ENCODE measurements around the gene GLUD2.
"Not testable (repeated sequence)": the region's sequence is repeated elsewhere in the genome, so short reads cannot be mapped to it uniquely, and the experiment has no call there.

GLUD2 gene

DNA sequence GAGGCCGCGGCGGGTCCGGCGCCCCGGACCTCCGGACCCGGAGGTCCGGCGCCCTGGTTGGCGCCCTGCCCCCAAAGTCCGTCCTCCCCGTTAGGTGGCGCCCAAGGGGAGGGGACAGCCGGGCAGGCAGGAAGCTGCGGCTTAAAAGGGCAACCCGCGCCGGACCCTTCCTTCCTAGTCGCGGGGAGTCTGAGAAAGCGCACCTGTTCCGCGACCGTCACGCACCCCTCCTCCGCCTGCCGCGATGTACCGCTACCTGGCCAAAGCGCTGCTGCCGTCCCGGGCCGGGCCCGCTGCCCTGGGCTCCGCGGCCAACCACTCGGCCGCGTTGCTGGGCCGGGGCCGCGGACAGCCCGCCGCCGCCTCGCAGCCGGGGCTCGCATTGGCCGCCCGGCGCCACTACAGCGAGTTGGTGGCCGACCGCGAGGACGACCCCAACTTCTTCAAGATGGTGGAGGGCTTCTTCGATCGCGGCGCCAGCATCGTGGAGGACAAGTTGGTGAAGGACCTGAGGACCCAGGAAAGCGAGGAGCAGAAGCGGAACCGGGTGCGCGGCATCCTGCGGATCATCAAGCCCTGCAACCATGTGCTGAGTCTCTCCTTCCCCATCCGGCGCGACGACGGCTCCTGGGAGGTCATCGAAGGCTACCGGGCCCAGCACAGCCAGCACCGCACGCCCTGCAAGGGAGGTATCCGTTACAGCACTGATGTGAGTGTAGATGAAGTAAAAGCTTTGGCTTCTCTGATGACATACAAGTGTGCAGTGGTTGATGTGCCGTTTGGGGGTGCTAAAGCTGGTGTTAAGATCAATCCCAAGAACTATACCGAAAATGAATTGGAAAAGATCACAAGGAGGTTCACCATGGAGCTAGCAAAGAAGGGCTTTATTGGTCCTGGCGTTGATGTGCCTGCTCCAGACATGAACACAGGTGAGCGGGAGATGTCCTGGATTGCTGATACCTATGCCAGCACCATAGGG lies at the start of gene GLUD2:
GLUD2 (plus strand) TSS at position 170 of the 979 bp plus-strand sequence; CDS start at position 245, 75 bp downstream.
- peak; percentile 4 for DNase-seq

DNA sequence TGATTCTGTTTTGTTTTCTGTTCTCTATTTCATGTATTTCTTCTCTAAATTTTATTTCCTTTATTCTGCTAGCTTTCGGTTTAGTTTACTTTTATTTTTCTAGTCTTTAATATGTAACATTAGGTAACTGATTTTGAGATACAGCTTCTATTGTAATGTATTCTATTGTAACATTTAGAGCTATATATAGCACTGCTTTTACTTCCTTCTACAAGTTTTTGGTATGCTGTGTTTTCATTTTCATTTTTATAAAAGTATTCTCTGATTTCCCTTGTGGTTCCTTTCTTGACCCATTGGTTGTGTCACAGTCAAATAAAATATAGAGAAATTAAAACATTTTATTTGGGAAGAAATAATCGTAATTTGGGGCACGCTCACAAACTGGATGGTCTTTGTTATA lies 48.0 kb upstream of the GLUD2 start:
- DNase-seq, result no peak

DNA sequence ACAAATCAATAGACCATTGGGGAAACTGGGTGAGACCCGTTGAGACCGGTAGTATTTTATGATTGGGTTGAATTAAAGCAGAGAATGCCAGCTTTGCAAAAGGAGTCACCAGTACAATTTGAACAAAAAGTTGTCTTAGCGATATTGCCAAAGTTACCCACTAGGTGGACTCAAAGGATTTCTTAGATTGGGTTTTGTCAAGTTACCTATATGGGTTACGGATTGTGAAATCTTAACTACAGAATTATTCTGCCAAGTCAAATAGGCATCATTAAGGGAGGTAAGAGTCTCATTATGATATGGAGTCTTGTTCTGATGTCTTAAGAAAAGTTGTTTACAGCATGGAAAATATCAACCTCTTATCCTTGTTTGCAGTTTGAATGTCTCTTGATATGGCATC lies 46.8 kb upstream of the GLUD2 start:
- DNase-seq, result no peak

DNA sequence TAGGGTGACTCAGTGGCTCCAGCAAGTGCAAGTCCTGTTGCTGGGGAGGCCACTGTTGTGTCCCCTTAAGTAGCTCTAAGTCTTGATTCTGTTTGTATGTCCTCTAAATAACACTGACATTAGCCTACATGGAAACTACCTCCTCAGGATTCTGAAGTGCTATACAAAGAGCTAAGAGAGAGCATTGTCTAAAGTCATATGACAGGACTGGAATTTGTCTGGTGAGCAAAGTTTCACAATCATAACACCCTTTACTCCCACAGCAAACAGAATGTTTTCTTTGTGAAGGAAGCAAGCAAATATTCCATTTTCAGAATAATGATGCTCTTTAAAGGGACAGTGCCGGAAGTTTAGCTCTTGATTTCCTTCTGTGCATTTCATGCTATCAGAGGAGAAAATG lies 38.5 kb upstream of the GLUD2 start:
- no peak for DNase-seq

DNA sequence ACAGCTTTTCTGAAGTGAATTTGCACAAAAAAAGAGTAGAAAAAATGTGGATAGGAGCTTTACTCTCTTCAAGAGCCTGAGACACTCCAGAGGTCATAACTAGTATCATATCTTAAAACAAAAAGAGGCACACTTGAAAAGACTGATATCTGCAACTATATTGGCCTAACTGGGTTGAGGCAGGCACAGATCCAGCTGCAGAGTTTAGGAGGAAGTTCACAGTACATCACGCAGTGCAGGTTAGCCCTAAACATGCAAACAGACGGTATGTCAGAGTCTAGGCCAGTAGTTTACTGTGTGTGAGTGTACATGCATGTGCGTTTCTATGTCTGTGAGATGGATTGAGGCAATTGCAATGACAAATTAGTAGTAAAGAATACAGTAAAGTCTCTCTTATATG lies 37.6 kb upstream of the GLUD2 start:
- no peak for DNase-seq

DNA sequence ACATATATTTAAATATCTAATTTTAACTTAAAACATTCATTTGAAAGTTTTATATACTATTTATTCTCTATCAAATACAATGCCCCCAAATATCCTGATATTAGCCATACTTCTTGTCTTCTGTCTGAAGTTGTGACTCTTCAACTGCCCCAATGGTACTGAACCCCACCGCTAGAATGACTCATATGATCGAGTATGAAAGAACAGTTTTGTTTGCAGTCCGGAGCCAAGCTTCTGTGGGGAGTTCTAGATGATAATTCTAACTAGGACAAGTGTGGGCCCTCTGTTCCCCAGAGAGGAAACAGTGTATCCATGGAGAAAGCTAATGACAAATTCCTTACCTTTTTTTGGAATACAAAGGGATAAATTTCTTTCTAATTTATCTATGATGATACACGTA lies 37.2 kb upstream of the GLUD2 start:
- no peak for DNase-seq

GRCh38 chrX:121011254-121011653 lies 36.2 kb upstream of the GLUD2 start:
- DNase-seq, result no peak

DNA sequence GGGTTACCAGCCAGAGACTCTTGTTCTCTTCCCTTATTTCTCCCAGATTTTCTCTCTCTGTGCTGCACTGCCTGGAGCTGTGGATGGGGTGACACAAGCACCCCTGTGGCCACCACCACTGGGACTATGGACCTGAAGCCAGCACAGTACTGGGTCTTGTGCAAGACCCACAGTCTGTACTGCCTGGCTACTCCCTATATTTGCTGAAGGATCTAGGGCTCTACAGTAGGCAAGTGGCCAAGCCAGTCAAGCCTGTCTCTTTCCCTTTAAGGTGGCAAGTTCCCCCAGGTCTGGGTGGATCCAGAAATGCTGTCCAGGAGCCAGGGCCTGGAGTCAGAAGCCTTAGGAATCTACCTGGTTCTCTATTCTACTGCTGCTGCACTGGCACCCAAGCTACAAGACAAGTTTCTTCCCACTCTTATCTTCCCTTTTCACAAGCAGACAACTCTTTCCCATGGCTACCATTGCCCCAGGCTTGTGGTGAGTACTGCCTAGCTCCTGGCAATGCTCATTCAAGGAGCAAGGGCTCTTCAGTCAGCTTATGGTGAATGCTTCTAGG lies 33.4 kb upstream of the GLUD2 start:
- no peak for DNase-seq

DNA sequence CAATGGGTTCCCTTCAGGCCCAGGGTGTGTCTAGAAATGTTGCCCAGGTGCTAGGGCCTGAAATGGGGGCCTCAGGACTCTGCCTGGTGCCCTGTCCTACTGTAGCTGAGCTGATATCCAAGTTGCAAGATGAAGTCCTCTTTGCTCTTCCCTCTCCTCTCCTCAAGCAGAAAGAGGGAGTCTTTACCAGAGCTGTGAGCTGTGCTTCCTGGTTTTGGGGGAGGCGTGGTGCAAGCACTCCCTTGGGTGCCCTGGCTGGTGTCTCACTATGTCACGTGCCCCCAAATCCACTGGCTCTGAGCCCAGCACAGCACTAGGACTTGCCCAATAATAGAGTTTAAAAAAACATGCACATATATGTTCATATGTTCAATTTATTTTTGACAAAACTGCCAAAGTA lies 32.6 kb upstream of the GLUD2 start:
- no peak for DNase-seq

DNA sequence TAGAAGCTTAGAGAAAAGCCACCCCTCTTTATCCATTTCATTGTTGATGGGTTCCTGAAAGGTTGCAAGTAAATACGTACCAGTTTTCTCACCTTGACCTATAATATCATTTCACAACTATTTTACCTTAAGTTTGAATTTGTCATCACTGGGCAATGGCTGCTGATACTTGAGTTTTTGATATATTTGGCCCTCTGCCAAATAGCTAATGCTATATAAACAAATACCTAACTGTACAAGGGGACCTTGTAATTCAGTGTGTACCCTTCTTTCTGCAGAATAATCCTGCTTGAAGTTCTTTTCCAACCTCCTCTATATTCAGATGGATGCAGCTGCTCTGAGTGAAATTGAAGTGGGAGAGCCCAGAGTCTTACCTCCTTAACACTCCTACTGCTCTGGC lies 19.0 kb upstream of the GLUD2 start:
- no peak for DNase-seq

- DNase-seq, result no peak
Observed at GRCh38 chrX:121030083-121030482, 17.3 kb upstream of the GLUD2 start.

DNA sequence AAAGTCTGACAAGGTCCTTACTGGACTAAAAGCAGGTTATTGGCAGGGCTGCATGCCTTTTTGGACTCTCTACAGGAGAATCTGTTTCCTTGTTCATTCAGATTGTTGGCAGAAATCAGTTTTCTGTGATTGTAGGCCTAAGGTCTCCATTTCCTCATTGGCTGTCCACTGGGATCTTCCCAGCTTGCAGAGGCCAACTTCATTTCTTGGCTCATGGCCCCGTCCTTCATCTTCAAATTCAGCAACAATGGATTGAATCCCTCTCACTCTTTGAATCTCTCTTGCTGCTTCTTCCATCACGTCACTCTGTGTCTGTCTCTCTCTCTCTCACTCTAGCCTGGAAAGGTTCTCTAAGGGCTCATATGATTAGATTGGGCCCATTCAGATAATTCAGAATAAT lies 14.9 kb upstream of the GLUD2 start:
- DNase-seq, result no peak

DNA sequence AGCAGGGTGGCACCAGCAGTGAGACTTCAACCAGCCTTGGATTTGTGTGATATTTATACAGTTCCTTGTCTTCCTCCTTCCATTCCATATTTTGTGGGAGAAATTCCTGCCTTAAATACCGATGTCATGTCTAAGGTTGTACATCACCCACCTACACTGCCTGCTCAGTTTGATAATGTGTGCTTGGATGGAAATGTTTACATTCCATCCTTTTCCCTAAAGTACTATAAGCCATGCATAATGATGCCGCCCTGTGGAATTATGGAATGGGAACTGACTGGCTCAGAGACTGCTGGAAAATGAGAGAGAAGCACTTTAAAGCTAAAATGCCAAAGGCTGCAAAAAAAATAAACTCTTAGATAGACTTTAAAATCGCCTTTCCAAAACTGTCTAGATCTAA lies 11.3 kb upstream of the GLUD2 start:
- no peak for DNase-seq

GRCh38 chrX:121036951-121037350 lies 10.5 kb upstream of the GLUD2 start:
- DNase-seq, result no peak

- DNase-seq, result no peak
Observed at GRCh38 chrX:121050781-121051180, 3.4 kb downstream of the GLUD2 start.

DNA sequence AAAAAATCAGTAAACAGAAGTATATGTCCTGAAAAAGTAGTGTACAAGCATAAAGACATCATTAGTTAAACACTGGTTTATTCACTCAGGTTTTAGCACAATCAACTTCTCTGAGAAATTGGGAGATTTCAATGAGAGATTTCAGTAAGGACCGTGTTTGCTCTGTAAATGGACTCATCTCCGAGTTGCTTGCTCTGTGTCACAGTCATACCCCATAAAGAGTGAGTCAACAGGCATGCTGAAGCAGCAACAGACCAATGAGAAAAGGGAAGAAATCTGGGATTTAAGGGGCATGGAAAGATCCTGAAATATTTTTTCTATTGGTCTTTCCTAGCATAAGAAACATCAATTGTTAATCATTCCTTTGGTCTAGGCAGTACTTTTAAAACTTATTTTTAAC lies 4.7 kb downstream of the GLUD2 start:
- DNase-seq, result no peak

GRCh38 chrX:121062289-121062688 lies 14.9 kb downstream of the GLUD2 start:
- no peak for DNase-seq

GRCh38 chrX:121064579-121064978 lies 17.2 kb downstream of the GLUD2 start:
- DNase-seq, result no peak

- DNase-seq, result not testable (repeated sequence)
Observed at GRCh38 chrX:121084247-121084646, 36.8 kb downstream of the GLUD2 start.

- no peak for DNase-seq
Observed at GRCh38 chrX:121084903-121085611, 37.6 kb downstream of the GLUD2 start.

DNA sequence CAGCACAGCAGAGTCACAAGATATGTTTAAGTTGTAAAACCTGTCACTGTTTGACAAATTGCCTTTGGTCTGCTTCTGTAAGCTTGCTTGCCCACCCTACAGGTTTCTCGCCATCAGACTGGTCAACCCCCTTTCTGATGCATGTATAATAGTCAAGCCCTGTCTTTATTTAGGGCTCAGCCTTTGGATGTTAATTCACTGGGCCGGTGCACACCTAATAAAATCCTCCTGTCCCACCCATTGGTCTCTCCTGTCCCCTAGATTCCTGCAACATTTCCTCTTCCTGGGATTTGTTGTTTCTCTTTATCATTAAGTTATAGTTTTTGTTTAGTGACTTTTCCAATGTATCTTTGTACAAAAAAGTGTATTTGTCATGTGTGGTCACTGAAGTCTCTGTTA lies 38.2 kb downstream of the GLUD2 start:
- DNase-seq, result no peak

GRCh38 chrX:121093011-121093410 lies 45.6 kb downstream of the GLUD2 start:
- no peak for DNase-seq

All from stimulated activated CD4-positive, alpha-beta T cell treated with anti-CD3 and anti-CD28 coated beads, Interleukin-12 subunit alpha, Interleukin-12 subunit beta, amount 100 ng/mL, for 4 hours (primary cell).